H1 (cell line): Measurements from ENCODE around the gene CD200. TPM values are rescaled to one million over a fixed set of nuclear protein-coding genes. Genes with fewer than 3 reads are reported as not detected.

ENCODE experiments used
- CTCF ChIA-PET: fragments of 300-600 bp; sonication (Branson Sonifier 250); formaldehyde crosslinking; loops from one replicate; lab custom pipeline; 2021; ENCODE audit not compliant: partially characterized antibody; lab: Charles Lee
- POLR2A ChIA-PET: fragments of 300-600 bp; sonication (Branson Sonifier 250); formaldehyde crosslinking; loops from one replicate; lab custom pipeline; 2021; ENCODE audit warnings: inconsistent platforms; ENCODE audit not compliant: partially characterized antibody; lab: Charles Lee
- DNase-seq, 2 experiments: peaks; one replicate each; pipeline versions ENCODE4 v3.0.0 to v3.0.0-alpha.2; 2010 to 2022; ENCODE audit warnings: low spot score in 2 of 2, low read depth in 1 of 2, mixed read lengths in 1 of 2
- FAIRE-seq: peaks from 2 replicates; lab custom pipeline; 2011; peaks lifted over from hg19 to GRCh38; lab: Jason Lieb, UNC
- H2AFZ ChIP-seq: 2 replicates; pipeline ENCODE4 v1.8.1; 2012; ENCODE audit warnings: low read length, inconsistent platforms
- H2AK5ac ChIP-seq: 2 replicates; pipeline ENCODE4 v1.6.1; 2013; ENCODE audit warnings: low read depth, low read length
- H2BK120ac ChIP-seq: replicated peaks from 2 replicates; pipeline ENCODE3; 2013; ENCODE audit warnings: low read depth, low read length, inconsistent platforms
- H2BK12ac ChIP-seq: 2 replicates; pipeline ENCODE4 v1.6.1; 2013; ENCODE audit warnings: low read depth, low read length
- H2BK15ac ChIP-seq: 2 replicates; pipeline ENCODE4 v1.6.1; 2013; ENCODE audit warnings: low read length
- H2BK20ac ChIP-seq: 2 replicates; pipeline ENCODE4 v1.6.1; 2013; ENCODE audit warnings: low read length
- H2BK5ac ChIP-seq: 2 replicates; pipeline ENCODE4 v1.6.1; 2013; ENCODE audit warnings: low read depth, low read length
- H3K14ac ChIP-seq: 2 replicates; pipeline ENCODE4 v1.6.1; 2013; ENCODE audit warnings: inconsistent platforms; ENCODE audit not compliant: insufficient read length
- H3K18ac ChIP-seq: 2 replicates; pipeline ENCODE4 v1.6.1; 2013; ENCODE audit warnings: low read length; ENCODE audit errors: extremely low read depth
- H3K23ac ChIP-seq: 2 replicates; pipeline ENCODE4 v1.6.1; 2013; ENCODE audit warnings: inconsistent platforms; ENCODE audit not compliant: insufficient read length
- H3K23me2 ChIP-seq: 2 replicates; pipeline ENCODE4 v1.6.1; 2013; ENCODE audit warnings: low read depth, low read length
- H3K27ac ChIP-seq: 2 replicates; pipeline ENCODE4 v1.6.1; 2011; ENCODE audit warnings: low read depth, low read length, inconsistent platforms
- H3K27me3 ChIP-seq, 4 experiments: replicated peaks in 1 of 4; 1 replicate in 1 of 4; 2 replicates in 3 of 4; pipeline versions ENCODE4 v1.6.1 to v1.8.1; 2011 to 2013; ENCODE audit warnings: low read length in 3 of 4, mild to moderate bottlenecking in 3 of 4, inconsistent platforms in 2 of 4, mixed read lengths in 2 of 4, moderate library complexity in 1 of 4; ENCODE audit not compliant: control insufficient read depth in 3 of 4, insufficient read depth in 3 of 4; ENCODE audit errors: extremely low read depth in 1 of 4
- H3K36me3 ChIP-seq, 4 experiments: 2 replicates each; pipeline versions ENCODE4 v1.6.1 to v1.8.1; 2011 to 2013; ENCODE audit warnings: mild to moderate bottlenecking in 4 of 4, low read length in 3 of 4, moderate library complexity in 2 of 4, control low read depth in 1 of 4, inconsistent platforms in 1 of 4; ENCODE audit not compliant: insufficient read depth in 4 of 4, control insufficient read depth in 2 of 4
- H3K4ac ChIP-seq: replicated peaks from 2 replicates; pipeline ENCODE3; 2013; ENCODE audit warnings: low read length, low read depth, mixed read lengths, inconsistent platforms; ENCODE audit not compliant: insufficient read length
- H3K4me1 ChIP-seq, 4 experiments: replicated peaks in 1 of 4; 1 replicate in 1 of 4; 2 replicates in 3 of 4; pipeline versions ENCODE4 v1.6.1 to v1.8.1; 2011 to 2013; ENCODE audit warnings: low read length in 3 of 4, inconsistent platforms in 2 of 4, mixed read lengths in 1 of 4; ENCODE audit not compliant: insufficient read depth in 4 of 4, control insufficient read depth in 3 of 4
- H3K4me2 ChIP-seq, 2 experiments: 2 replicates each; pipeline versions ENCODE4 v1.6.1 to v1.8.1; 2011 to 2013; ENCODE audit warnings: low read depth in 2 of 2, low read length in 2 of 2, control low read depth in 1 of 2, inconsistent platforms in 1 of 2, mild to moderate bottlenecking in 1 of 2; ENCODE audit not compliant: insufficient read depth in 1 of 2
- H3K4me3 ChIP-seq, 4 experiments: fragments of 200-600, 300-600 bp in 1 of 4; sonication (generic), shearing (Covaris generic), sonication (Bioruptor Twin) in 1 of 4; 2 replicates each; pipeline versions ENCODE4 v1.5.1 to v1.8.1; 2011 to 2016; ENCODE audit warnings: low read length in 4 of 4, low read depth in 3 of 4, control low read depth in 2 of 4, inconsistent platforms in 2 of 4, mild to moderate bottlenecking in 2 of 4, mixed read lengths in 1 of 4, moderate library complexity in 1 of 4; ENCODE audit not compliant: insufficient read depth in 2 of 4; ENCODE audit errors: extremely low read depth in 1 of 4
- H3K56ac ChIP-seq: replicated peaks from 2 replicates; pipeline ENCODE3; 2013; ENCODE audit warnings: low read depth, mild to moderate bottlenecking, mixed read lengths, low read length, inconsistent platforms; ENCODE audit not compliant: insufficient read length
- H3K79me1 ChIP-seq: 2 replicates; pipeline ENCODE4 v1.6.1; 2013; ENCODE audit warnings: low read depth, low read length, control low read depth
- H3K79me2 ChIP-seq, 2 experiments: 2 replicates each; pipeline versions ENCODE4 v1.6.1 to v1.8.1; 2012 to 2013; ENCODE audit warnings: low read length in 2 of 2, mild to moderate bottlenecking in 2 of 2, inconsistent platforms in 1 of 2; ENCODE audit not compliant: insufficient read depth in 2 of 2, control insufficient read depth in 1 of 2
- H3K9ac ChIP-seq, 4 experiments: replicated peaks in 1 of 4; 1 replicate in 1 of 4; 2 replicates in 3 of 4; pipeline versions ENCODE4 v1.6.1 to v1.8.1; 2011 to 2013; ENCODE audit warnings: low read depth in 3 of 4, low read length in 3 of 4, control low read depth in 2 of 4, mild to moderate bottlenecking in 2 of 4, moderate library complexity in 2 of 4, inconsistent platforms in 1 of 4; ENCODE audit errors: extremely low read depth in 1 of 4
- H3K9me3 ChIP-seq, 2 experiments: 2 replicates each; pipeline versions ENCODE4 v1.6.1 to v1.8.1; 2012 to 2013; ENCODE audit warnings: mild to moderate bottlenecking in 2 of 2, moderate library complexity in 2 of 2, control low read depth in 1 of 2, inconsistent platforms in 1 of 2, low read depth in 1 of 2, low read length in 1 of 2, mixed read lengths in 1 of 2; ENCODE audit not compliant: insufficient read depth in 2 of 2
- H4K20me1 ChIP-seq, 2 experiments: replicated peaks in 1 of 2; 2 replicates each; pipeline versions ENCODE3 to v1.8.1; 2011 to 2013; ENCODE audit warnings: inconsistent platforms in 2 of 2, low read length in 2 of 2, mild to moderate bottlenecking in 1 of 2; ENCODE audit not compliant: insufficient read depth in 2 of 2, control insufficient read depth in 1 of 2
- H4K5ac ChIP-seq: 2 replicates; pipeline ENCODE4 v1.6.1; 2013; ENCODE audit warnings: low read length, low read depth, mixed read lengths, inconsistent platforms; ENCODE audit not compliant: insufficient read length
- H4K8ac ChIP-seq: 2 replicates; pipeline ENCODE4 v1.8.0; 2013; ENCODE audit warnings: mild to moderate bottlenecking, moderate library complexity, low read length, inconsistent platforms; ENCODE audit not compliant: insufficient read depth; ENCODE audit errors: extremely low read depth
- H4K91ac ChIP-seq: replicated peaks from 2 replicates; pipeline ENCODE3; 2013; ENCODE audit warnings: low read length, mixed read lengths, inconsistent platforms; ENCODE audit not compliant: insufficient read length
- ASH2L ChIP-seq: fragments of 200-600, 300-600 bp; sonication (generic); IDR thresholded peaks from one replicate; pipeline ENCODE4 v1.7.1; 2017; ENCODE audit warnings: low read length
- CEBPB ChIP-seq: IDR thresholded peaks from 2 replicates; pipeline ENCODE4 v1.6.1; 2012; ENCODE audit warnings: low read depth, low read length
- CHD2 ChIP-seq: IDR thresholded peaks from 2 replicates; pipeline ENCODE4 v1.6.1; 2012; ENCODE audit warnings: low read length, improper control_type of control experiment
- EP300 ChIP-seq, 2 experiments: IDR thresholded peaks; 1 replicate in 1 of 2; 2 replicates in 1 of 2; pipeline ENCODE4 v1.6.1; 2011 to 2012; ENCODE audit warnings: low read depth in 2 of 2, low read length in 2 of 2, mild to moderate bottlenecking in 2 of 2, borderline replicate concordance in 1 of 2, inconsistent platforms in 1 of 2, moderate library complexity in 1 of 2
- RXRA ChIP-seq: IDR thresholded peaks from 2 replicates; pipeline ENCODE4 v1.6.1; 2011; ENCODE audit warnings: low read depth, mild to moderate bottlenecking, low read length, moderate library complexity; ENCODE audit not compliant: insufficient read depth
- SRF ChIP-seq: IDR thresholded peaks from 2 replicates; pipeline ENCODE4 v1.6.1; 2011; ENCODE audit warnings: mild to moderate bottlenecking, low read depth, low read length, moderate library complexity
- WGBS, 2 experiments: shearing (Covaris generic) in 1 of 2; methylation state at CpG; one replicate each; pipeline versions ENCODE4 v1.1.6 to v1.1.7; 2013 to 2015; ENCODE audit warnings: low lambda C conversion rate in 2 of 2, mixed read lengths in 2 of 2, inconsistent platforms in 1 of 2, low coverage in 1 of 2, missing lambda C conversion rate in 1 of 2; ENCODE audit not compliant: insufficient replicate concordance in 2 of 2, insufficient coverage in 1 of 2, insufficient read length in 1 of 2; ENCODE audit errors: extremely low coverage in 1 of 2, missing lambda C conversion rate in 1 of 2; 5-methylcytosine and 5-hydroxymethylcytosine counted together
- polyA plus RNA-seq, 7 experiments: library from polyadenylated mRNA; depleted of rRNA in 3 of 7; stranded (reverse) in 5 of 7; unstranded in 2 of 7; fragments of >200 nt in 5 of 7; fragments of 200-250 nt in 2 of 7; gene quantifications; 1 replicate in 5 of 7; 2 replicates in 1 of 7; 4 replicates in 1 of 7; pipeline versions ENCODE4 v1.2.1 to v1.2.3, GENCODE V29; 2011 to 2013; ENCODE audit warnings: missing spikeins in 2 of 7, mixed read lengths in 2 of 7
- total RNA-seq: library from RNA; stranded (reverse); fragmentation: NEBNext Ultra II Directional; extraction: Animal tissue kit (Norgen Biotek cat#: 25700); gene quantifications from 2 replicates; pipeline ENCODE4 v1.2.1, GENCODE V29; 2021

The CD200 gene
- total and polyA plus RNA-seq, 2 of the 8 experiments (the other 6 are each of a cell fraction or from before 2014, with no cell fraction given) = 45.8 to 50.2 TPM

GRCh38 chr3:112379020-112379690 lies 46.2 kb downstream of the CD200 start:
- Histone ChIP-seq H3K79me2 (no peaks in the 10 kb centered on the region), H2BK12ac (peak overlapping the region; percentile 22), H4K20me1 (no peaks in the 10 kb centered on the region), H2BK15ac (0 out of 2 replicates have a peak overlapping the region, but pooled peaks have one; percentile 37), H3K27ac (no peak overlapping the region), H3K27me3 (no peaks in the 10 kb centered on the region), H3K14ac (no peak overlapping the region), H3K4me3 (no peak overlapping the region), H4K8ac (no peak overlapping the region), H3K9ac (no peak overlapping the region; a peak in 1 of 7 replicates), H3K56ac (no peak overlapping the region), H3K23ac (no peak overlapping the region), H3K18ac (peak overlapping the region; percentile 39; the same call in 1 of the 2 replicates), H2BK20ac (peak overlapping the region; percentile 29; the same call in 1 of the 2 replicates), H4K5ac (no peak overlapping the region), H3K23me2 (no peaks in the 10 kb centered on the region), H3K4me1 (no peaks in the 10 kb centered on the region; a peak in 1 of 7 replicates), H3K9me3 (no peaks in the 10 kb centered on the region), H2BK5ac (no peak overlapping the region), H3K4me2 (no peak overlapping the region), H2BK120ac (no peak overlapping the region), H2AFZ (no peak overlapping the region), H3K4ac (no peak overlapping the region), H3K36me3 (no peaks in the 10 kb centered on the region), H3K79me1 (no peaks in the 10 kb centered on the region), H4K91ac (no peak overlapping the region), H2AK5ac (no peak overlapping the region)
- CTCF ChIA-PET = interaction anchor here (0.6 to 1.6 kb wide), 2 partner anchors 41 to 45 kb away, joined by 3 read pairs; no protein-coding TSS in a partner anchor
- WGBS, 2 experiments = 98% methylated on average over 7 of the region's 7 CpGs; no CpG with 5 or more reads in 1 of the 2 experiments
- FAIRE-seq (no peak), DNase-seq (no peak)
- POLR2A ChIA-PET = interaction anchor here (1.3 to 1.5 kb wide), 2 partner anchors 10 to 12 kb away, joined by 3 read pairs; no protein-coding TSS in a partner anchor
- TF ChIP-seq CHD2 (no peak), ASH2L (no peak), SRF (no peak), CEBPB (no peak), RXRA (no peak), EP300 (IDR thresholded peaks at IDR 0.05; ENCODE audit: borderline replicate concordance in 1 of 2, low read depth in 2 of 2, low read length in 2 of 2) (no peak)
